Heart left ventricle (tissue), 16 donors: ENCODE results near the gene GPX2. TPM values are rescaled to one million over a fixed set of nuclear protein-coding genes. Genes with fewer than 3 reads are reported as not detected.
A peak's percentile ranks its signal among the peaks of the same experiment; 100 is the strongest.

Experiments
- ATAC-seq, 4 donors: fragments of 200-7000 bp; cut with Tn5 transposase; one replicate each; pipeline ENCODE4 v1.9.1; 2020 to 2022; ENCODE audit warnings: moderate library complexity in 4 of 4, mild to moderate bottlenecking in 3 of 4, moderate number of reproducible peaks in 1 of 4
- DNase-seq, 5 donors: peaks; one replicate each; pipeline ENCODE4 v3.0.0-alpha.2; 2020
- H3K27ac ChIP-seq, 12 donors: fragments of 200-600 bp; sonication (generic) in 4 of 12; one replicate each; pipeline versions ENCODE4 v1.5.0 to v1.8.0; 2016 to 2022; ENCODE audit warnings: mild to moderate bottlenecking in 2 of 12
- H3K27me3 ChIP-seq, 9 donors: fragments of 200-600 bp; sonication (generic) in 2 of 9; one replicate each; pipeline versions ENCODE4 v1.5.1 to v1.8.0; 2016 to 2022; ENCODE audit warnings: mild to moderate bottlenecking in 3 of 9
- H3K36me3 ChIP-seq, 9 donors: fragments of 200-600 bp; sonication (generic) in 2 of 9; one replicate each; pipeline versions ENCODE4 v1.5.0 to v1.8.0; 2018 to 2022; ENCODE audit warnings: mild to moderate bottlenecking in 2 of 9
- H3K4me1 ChIP-seq, 12 donors: fragments of 200-600 bp; sonication (generic) in 4 of 12; one replicate each; pipeline versions ENCODE4 v1.5.0 to v1.8.0; 2016 to 2022; ENCODE audit warnings: mild to moderate bottlenecking in 3 of 12
- H3K4me3 ChIP-seq, 12 donors: fragments of 200-600 bp; sonication (generic) in 4 of 12; one replicate each; pipeline versions ENCODE4 v1.5.0 to v1.8.0; 2017 to 2022; ENCODE audit warnings: mild to moderate bottlenecking in 9 of 12, moderate library complexity in 4 of 12
- H3K9me3 ChIP-seq, 12 donors: fragments of 200-600 bp; sonication (generic) in 4 of 12; one replicate each; pipeline versions ENCODE4 v1.5.0 to v1.8.0; 2016 to 2022; ENCODE audit warnings: mild to moderate bottlenecking in 1 of 12
- CTCF ChIP-seq, 12 donors: fragments of 200-600 bp; sonication (generic) in 4 of 12; IDR thresholded peaks; one replicate each; pipeline versions ENCODE4 v1.5.0 to v1.8.0; 2018 to 2022; ENCODE audit warnings: antibody characterized with exemption in 12 of 12, mild to moderate bottlenecking in 5 of 12
- POLR2A ChIP-seq, 2 donors: fragments of 450-650 bp; IDR thresholded peaks; one replicate each; pipeline ENCODE4 v1.6.1; 2017; ENCODE audit warnings: antibody characterized with exemption in 2 of 2, mild to moderate bottlenecking in 2 of 2, moderate library complexity in 2 of 2
- WGBS, 4 donors: extraction: QIAGEN DNeasy Blood & Tissue Kit in 2 of 4; methylation state at CpG; one replicate each; pipeline versions ENCODE4 v1.1.5 to v1.1.7; 2013 to 2018; 5-methylcytosine and 5-hydroxymethylcytosine counted together
- intact Hi-C, 10 donors: fragments of 100-400 bp; cut with DNase I; formaldehyde crosslinking; loops; one replicate each; pipeline versions ENCODE4 v1.11.1 to v1.14.2; 2022
- polyA plus RNA-seq, 2 donors: library from polyadenylated mRNA; stranded (reverse); fragments of 200-250 nt; gene quantifications; one replicate each; pipeline ENCODE4 v1.2.3, GENCODE V29; 2013
- total RNA-seq, 9 donors: library from RNA; depleted of rRNA in 2 of 9; stranded (reverse); fragments of >200 nt in 2 of 9; fragmentation: NEBNext Ultra II Directional in 3 of 9; extraction: Animal tissue kit (Norgen Biotek cat#: 25700) in 3 of 9; gene quantifications; one replicate each; pipeline versions ENCODE4 v1.1.0 to v1.2.4, GENCODE V29; 2016 to 2023
- donor health status: ischemic (EF 13 %, LVEDD 7.1; RV severe dilation, severe dysfunction).
- donor health status: healthy with polysubstance abuse.
- donor health status: DM: no; HTN: yes; CAD: no.
- donor health status: DM: no; HTN: no; CAD: no.
- donor health status: ischemic (EF 25% LVEDD 6.9; RV normal size, moderate dysfunction).
- donor health status: ischemic (EF 25% LVEDD 5.7; RV mildly dilated, moderate dysfunction).
- donor health status: healthy.
- donor health status: DM: yes; HTN: yes; CAD: no.
- donor health status: ischemic (EF 35%, LVEDD 5.7; RV mildly dilated, moderate dysfunction).
- donor health status: nonischemic (EF 11% LVEDD 7.7; RV severe dilation, severe dysfunction).
- donor health status: DM: yes; HTN: yes; CAD: no.
- donor health status: PGD.
- donor health status: ischemic (EF 29% LVEDD 5.4; RV normal size, mild dysfunction).
- donor health status: nonischemic (EF 23%, LVEDD 6.1; RV moderate dilation, normal function).

The GPX2 gene
- total and polyA plus RNA-seq, 11 donors = 0.26 TPM; not detected in 10

- H3K4me1 ChIP-seq = peaks cover 0 to 56% (median 17%) of the 10 kb centered on the region in 12 donors
- no peak for DNase-seq
- WGBS, 4 donors = 60 to 69% (median 65%) methylated on average over 7 of the region's 7 CpGs
Measured at GRCh38 chr14:64952598-64953309, 10.2 kb upstream of the GPX2 start.

GRCh38 chr14:64951724-64952123, 9.2 kb upstream of the GPX2 start:
- H3K9me3 ChIP-seq = no peaks in the 10 kb centered on the region
- H3K4me1 ChIP-seq = peaks cover 0 to 56% (median 17%) of the 10 kb centered on the region in 12 donors
- ATAC-seq (peak; percentile 19 to 61 (median 30)), DNase-seq (peak in 4 of 5 donors; percentile 39 to 58 (median 45))
- TF ChIP-seq POLR2A (IDR thresholded peaks at IDR 0.05) = no peak
- peaks cover 0 to 13% (median 8%) of the 10 kb centered on the region in 9 donors for H3K36me3 ChIP-seq
- peak overlapping the region; percentile 73 to 99 (median 87) for H3K27ac ChIP-seq
- H3K27me3 ChIP-seq = no peaks in the 10 kb centered on the region
- H3K4me3 ChIP-seq = no peak overlapping the region
- intact Hi-C loops = no loop called here

More at GRCh38 chr14:64952598-64953309, 10.2 kb upstream of the GPX2 start:
- Histone ChIP-seq H3K27ac (peak overlapping the region in 9 of 12 donors; percentile 73 to 99 (median 88)), H3K27me3 (no peaks in the 10 kb centered on the region), H3K36me3 (peaks cover 0 to 11% (median 5%) of the 10 kb centered on the region in 9 donors), H3K9me3 (no peaks in the 10 kb centered on the region), H3K4me3 (no peak overlapping the region)
- intact Hi-C loops = no loop called here
- TF ChIP-seq POLR2A (IDR thresholded peaks at IDR 0.05) = no peak
- peak in 1 of 12 donors; percentile 2 for TF ChIP-seq CTCF (IDR thresholded peaks at IDR 0.05)
- ATAC-seq = no peak

GRCh38 chr14:64951291-64951690, 8.7 kb upstream of the GPX2 start:
- TF ChIP-seq POLR2A (IDR thresholded peaks at IDR 0.05) (no peak), CTCF (IDR thresholded peaks at IDR 0.05) (no peak)
- intact Hi-C loops = no loop called here
- Histone ChIP-seq H3K27ac (peak overlapping the region; percentile 73 to 99 (median 87)), H3K36me3 (peaks cover 0 to 16% (median 8%) of the 10 kb centered on the region in 9 donors), H3K4me3 (no peak overlapping the region), H3K4me1 (peaks cover 0 to 56% (median 17%) of the 10 kb centered on the region in 12 donors), H3K9me3 (no peaks in the 10 kb centered on the region), H3K27me3 (no peaks in the 10 kb centered on the region)
- 90 to 92% (median 91%) methylated on average over 8 of the region's 8 CpGs for WGBS, 4 donors
- no peak for DNase-seq
- peak in 2 of 4 donors; percentile 0 to 1 for ATAC-seq

- TF ChIP-seq CTCF (IDR thresholded peaks at IDR 0.05) (no peak), POLR2A (IDR thresholded peaks at IDR 0.05) (peak; percentile 44 to 78)
- peaks cover 0 to 56% (median 17%) of the 10 kb centered on the region in 12 donors for H3K4me1 ChIP-seq
- peak in 4 of 5 donors; percentile 76 to 93 (median 78) for DNase-seq
- no peaks in the 10 kb centered on the region for H3K9me3 ChIP-seq
- ATAC-seq = peak; percentile 81 to 91 (median 86)
- peaks cover 0 to 16% (median 8%) of the 10 kb centered on the region in 9 donors for H3K36me3 ChIP-seq
- H3K27me3 ChIP-seq = no peaks in the 10 kb centered on the region
- peak overlapping the region in 11 of 12 donors; percentile 19 to 54 (median 33) for H3K4me3 ChIP-seq
- WGBS, 4 donors = 55 to 77% (median 63%) methylated on average over 8 of the region's 8 CpGs
- intact Hi-C loops = no loop called here
- H3K27ac ChIP-seq = peak overlapping the region; percentile 73 to 99 (median 87)
Measured at GRCh38 chr14:64950889-64951288, 8.3 kb upstream of the GPX2 start.
